K562 (cell line): ENCODE data around the gene IFNA21. TPM values are rescaled to one million over a fixed set of nuclear protein-coding genes. Genes with fewer than 3 reads are reported as not detected.

Source experiments
- ATAC-seq: fragments of 200-7000 bp; cut with Tn5 transposase; 3 replicates; pipeline ENCODE4 v1.9.1; 2020; ENCODE audit warnings: moderate library complexity
- BruUV-seq: library from RNA; stranded (reverse); fragments of 400-500 nt; replicated peaks from 2 replicates; lab custom pipeline; 2021; lab: Mats Ljungman, UMichigan
- CTCF ChIA-PET: fragments of 300-600 bp; formaldehyde crosslinking; extraction: SDS; loops from one replicate; lab custom pipeline; 2021; ENCODE audit warnings: low intra/inter-chr PET ratio; lab: Yijun Ruan, JAX
- POLR2A ChIA-PET: fragments of 300-600, 350-650 bp; sonication (Branson Sonifier 250); formaldehyde crosslinking; extraction: SDS; loops from one replicate; lab custom pipeline; 2021; ENCODE audit warnings: antibody characterized with exemption, inconsistent platforms; lab: Yijun Ruan, JAX
- DNase-seq, 4 experiments: peaks; one replicate each; pipeline versions ENCODE4 v3.0.0 to v3.0.0-alpha.2; 2011 to 2018; ENCODE audit warnings: low spot score in 3 of 4, mixed read lengths in 3 of 4; ENCODE audit errors: extremely low read depth in 1 of 4
- FAIRE-seq: peaks from 2 replicates; lab custom pipeline; 2011; peaks lifted over from hg19 to GRCh38; lab: Jason Lieb, UNC
- H2AFZ ChIP-seq: 2 replicates; pipeline ENCODE4 v1.6.0; 2011; ENCODE audit warnings: low read depth, low read length, control low read depth, inconsistent platforms
- H3K27ac ChIP-seq: fragments of 200-600 bp; 3 replicates; pipeline ENCODE4 v1.8.0; 2011; ENCODE audit warnings: low read depth, mild to moderate bottlenecking, control low read depth, inconsistent platforms, low read length, moderate library complexity, mixed read lengths; ENCODE audit errors: extremely low read depth
- H3K27me3 ChIP-seq, 2 experiments: fragments of 300-600 bp in 1 of 2; 2 replicates in 1 of 2; 3 replicates in 1 of 2; pipeline versions ENCODE4 v1.6.0 to v1.8.0; 2011; ENCODE audit warnings: inconsistent platforms in 2 of 2, low read length in 2 of 2, mild to moderate bottlenecking in 1 of 2, mixed read lengths in 1 of 2, moderate library complexity in 1 of 2; ENCODE audit not compliant: control insufficient read depth in 2 of 2, insufficient read depth in 2 of 2
- H3K36me3 ChIP-seq: fragments of 300-600 bp; 3 replicates; pipeline ENCODE4 v1.8.0; 2011; ENCODE audit warnings: mild to moderate bottlenecking, low read length, inconsistent platforms; ENCODE audit not compliant: control insufficient read depth, insufficient read depth
- H3K4me1 ChIP-seq, 2 experiments: fragments of 200-600 bp in 1 of 2; replicated peaks in 1 of 2; 2 replicates in 1 of 2; 3 replicates in 1 of 2; pipeline versions ENCODE4 v1.5.1 to v1.8.0; 2011; ENCODE audit warnings: inconsistent platforms in 2 of 2, low read length in 2 of 2, mild to moderate bottlenecking in 1 of 2, mixed read lengths in 1 of 2, moderate library complexity in 1 of 2; ENCODE audit not compliant: control insufficient read depth in 2 of 2, insufficient read depth in 2 of 2
- H3K4me2 ChIP-seq: 2 replicates; pipeline ENCODE4 v1.6.1; 2011; ENCODE audit warnings: low read length, control low read depth, inconsistent platforms, mixed read lengths; ENCODE audit not compliant: insufficient read depth
- H3K4me3 ChIP-seq: fragments of 200-600 bp; sonication (generic), shearing (Covaris generic); 2 replicates; pipeline ENCODE4 v1.5.1; 2016; ENCODE audit warnings: control low read depth, inconsistent platforms
- H3K79me2 ChIP-seq: fragments of 200-600 bp; 3 replicates; pipeline ENCODE4 v1.8.0; 2011; ENCODE audit warnings: low read length, inconsistent platforms; ENCODE audit not compliant: control insufficient read depth, insufficient read depth
- H3K9ac ChIP-seq, 2 experiments: 2 replicates each; pipeline versions ENCODE4 v1.6.0 to v1.6.1; 2011; ENCODE audit warnings: low read depth in 2 of 2, low read length in 2 of 2, control low read depth in 1 of 2, inconsistent platforms in 1 of 2, mild to moderate bottlenecking in 1 of 2, mixed read lengths in 1 of 2; ENCODE audit not compliant: insufficient read depth in 1 of 2
- H3K9me1 ChIP-seq: one replicate; pipeline ENCODE4 v1.6.0; 2011; ENCODE audit warnings: inconsistent platforms, mild to moderate bottlenecking, low read length, moderate library complexity; ENCODE audit not compliant: control insufficient read depth, insufficient read depth
- H3K9me3 ChIP-seq: replicated peaks from 2 replicates; pipeline ENCODE4 v1.5.1; 2011; ENCODE audit warnings: low read depth, low read length, inconsistent platforms; ENCODE audit not compliant: control insufficient read depth, insufficient read depth
- H4K20me1 ChIP-seq: replicated peaks from 2 replicates; pipeline ENCODE4 v1.6.1; 2011; ENCODE audit warnings: low read length, inconsistent platforms, mixed read lengths; ENCODE audit not compliant: control insufficient read depth, insufficient read depth
- ARID3A ChIP-seq: IDR thresholded peaks from 2 replicates; pipeline ENCODE4 v1.6.1; 2012; ENCODE audit warnings: low read depth, low read length, improper control_type of control experiment, borderline replicate concordance
- ARID4B ChIP-seq: sonication (generic); formaldehyde crosslinking; IDR thresholded peaks from 2 replicates; pipeline ENCODE4 v1.8.0; 2022; ENCODE audit warnings: mild to moderate bottlenecking, missing genetic modification reagents
- CREBBP ChIP-seq: IDR thresholded peaks from one replicate; pipeline ENCODE4 v1.6.1; 2012; ENCODE audit warnings: low read depth, mild to moderate bottlenecking, control low read depth, inconsistent platforms, low read length
- DNMT1 ChIP-seq: fragments of 450-650 bp; IDR thresholded peaks from 2 replicates; pipeline ENCODE4 v1.6.1; 2016; ENCODE audit warnings: antibody characterized with exemption, mild to moderate bottlenecking
- NR3C1 ChIP-seq: sonication (generic); formaldehyde crosslinking; IDR thresholded peaks from 2 replicates; pipeline ENCODE4 v1.8.1; 2022; ENCODE audit warnings: missing genetic modification reagents
- RCOR1 ChIP-seq, 2 experiments: IDR thresholded peaks; 2 replicates each; pipeline ENCODE4 v1.6.1; 2012; ENCODE audit warnings: low read depth in 2 of 2, low read length in 2 of 2, borderline replicate concordance in 1 of 2, improper control_type of control experiment in 1 of 2
- SMARCE1 ChIP-seq: fragments of 450-650 bp; IDR thresholded peaks from 2 replicates; pipeline ENCODE4 v1.7.1; 2016; ENCODE audit warnings: mild to moderate bottlenecking
- TAF9B ChIP-seq: fragments of 450-650 bp; IDR thresholded peaks from 2 replicates; pipeline ENCODE4 v1.6.1; 2018; ENCODE audit warnings: mild to moderate bottlenecking; ENCODE audit not compliant: partially characterized antibody
- TEAD2 ChIP-seq: fragments of 450-650 bp; IDR thresholded peaks from 2 replicates; pipeline ENCODE4 v1.6.1; 2016; ENCODE audit warnings: missing genetic modification characterization, control low read depth, missing compliant biosample characterization
- ZNF224 ChIP-seq: sonication (generic); formaldehyde crosslinking; IDR thresholded peaks from 2 replicates; pipeline ENCODE4 v1.8.0; 2022; ENCODE audit warnings: mild to moderate bottlenecking, missing genetic modification reagents
- ZNF354B ChIP-seq: fragments of 250-450 bp; sonication (Bioruptor Pico); IDR thresholded peaks from 2 replicates; pipeline ENCODE4 v1.4.0; 2020
- WGBS: fragments of 100-300 bp; shearing (Covaris generic); methylation state at CpG from one replicate; pipeline ENCODE4 v1.1.6; 2016; ENCODE audit warnings: low coverage, mixed read lengths; ENCODE audit not compliant: insufficient coverage; ENCODE audit errors: missing lambda C conversion rate; 5-methylcytosine and 5-hydroxymethylcytosine counted together
- in situ Hi-C: fragments of 300-500 bp; cut with MboI; formaldehyde crosslinking; loops from 4 replicates; pipeline ENCODE4 v1.15.0; 2018; ENCODE audit warnings: inconsistent platforms, mixed read lengths
- intact Hi-C: fragments of 100-400 bp; cut with micrococcal nuclease; formaldehyde crosslinking; loops from 2 replicates; pipeline ENCODE4 v1.14.2; 2022
- polyA plus RNA-seq, 8 experiments: library from polyadenylated mRNA; depleted of rRNA in 4 of 8; stranded (reverse) in 5 of 8; unstranded in 3 of 8; fragments of >200 nt; fragmentation: Nextera tagmentation in 2 of 8; fragmentation: Illumina TruSeq in 1 of 8; extraction: Ambion mirVana in 2 of 8; extraction: Trizol in 1 of 8; gene quantifications; 2 replicates each; pipeline versions ENCODE4 v1.2.1 to v1.2.3, GENCODE V29; 2011 to 2014; ENCODE audit warnings: inconsistent platforms in 1 of 8, missing spikeins in 1 of 8
- total RNA-seq, 7 experiments: library from RNA; depleted of rRNA in 6 of 7; stranded (reverse); fragments of >200 nt in 6 of 7; fragmentation: Illumina TruSeq in 2 of 7; extraction: Trizol in 2 of 7; gene quantifications; 2 replicates each; pipeline versions ENCODE4 v1.2.1 to v1.2.3, GENCODE V29; 2011 to 2021; ENCODE audit warnings: low replicate concordance in 1 of 7

Gene IFNA21
- total and polyA plus RNA-seq, 9 of the 15 experiments (the other 6 are each of a cell fraction or from before 2014, with no cell fraction given) = not detected

GRCh38 chr9:21154018-21154608, 12.3 kb downstream of the IFNA21 start:
- in situ Hi-C loops (no loop called here), intact Hi-C loops (no loop called here)
- DNase-seq (no peak), FAIRE-seq (no peak), ATAC-seq (no peak)
- WGBS = no CpG with 5 or more reads among the region's 3 CpGs
- no peak overlapping the region for H2AFZ ChIP-seq
- H4K20me1 ChIP-seq = no peaks in the 10 kb centered on the region
- no peaks in the 10 kb centered on the region for H3K27me3 ChIP-seq
- H3K9ac ChIP-seq = no peak overlapping the region
- H3K9me3 ChIP-seq = no peaks in the 10 kb centered on the region
- H3K4me1 ChIP-seq = no peaks in the 10 kb centered on the region
- H3K79me2 ChIP-seq = no peaks in the 10 kb centered on the region
- POLR2A ChIA-PET = no interaction called here
- BruUV-seq = no TSS peak
- CTCF ChIA-PET = no interaction called here
- no peaks in the 10 kb centered on the region for H3K9me1 ChIP-seq
- no peaks in the 10 kb centered on the region for H3K36me3 ChIP-seq
- H3K27ac ChIP-seq = no peak overlapping the region
- TF ChIP-seq DNMT1 (no peak), ZNF354B (no peak), SMARCE1 (no peak), ARID3A (no peak), CREBBP (no peak), ZNF224 (no peak), NR3C1 (no peak), ARID4B (CRISPR knock-in tag) (no peak), TEAD2 (tag) (no peak), RCOR1 (IDR thresholded peaks at IDR 0.05; ENCODE audit: borderline replicate concordance in 1 of 2, low read depth in 2 of 2, low read length in 2 of 2) (no peak), TAF9B (no peak)
- no peak overlapping the region for H3K4me2 ChIP-seq
- no peak overlapping the region for H3K4me3 ChIP-seq
